HAP-1 (cell line): Measurements from ENCODE around the gene FBLN2.

Source experiments
- DNase-seq, 2 experiments: peaks; one replicate each; pipeline ENCODE4 v3.0.0-alpha.2; 2016 to 2020; ENCODE audit warnings: low spot score in 2 of 2
- H3K27me3 ChIP-seq: fragments of 250-450 bp; sonication (Bioruptor Pico); 2 replicates; pipeline ENCODE4 v1.5.1; 2020; ENCODE audit warnings: low read depth, mild to moderate bottlenecking, moderate library complexity
- H3K36me3 ChIP-seq: fragments of 250-450 bp; sonication (Bioruptor Pico); replicated peaks from 2 replicates; pipeline ENCODE4 v1.5.1; 2020; ENCODE audit warnings: mild to moderate bottlenecking
- H3K4me1 ChIP-seq: fragments of 250-450 bp; sonication (Bioruptor Pico); 2 replicates; pipeline ENCODE4 v1.5.1; 2020; ENCODE audit warnings: mild to moderate bottlenecking
- H3K4me3 ChIP-seq: fragments of 250-450 bp; sonication (Bioruptor Pico); 2 replicates; pipeline ENCODE4 v1.5.1; 2020; ENCODE audit warnings: mild to moderate bottlenecking, moderate library complexity
- H3K9me3 ChIP-seq: fragments of 250-450 bp; sonication (Bioruptor Pico); 2 replicates; pipeline ENCODE4 v1.5.1; 2020; ENCODE audit warnings: mild to moderate bottlenecking, moderate library complexity
- in situ Hi-C: fragments of 300-500 bp; cut with MboI; formaldehyde crosslinking; loops from 3 replicates; pipeline ENCODE4 v1.14.3; 2020; ENCODE audit warnings: low sequenced_read_pairs, inconsistent platforms, mixed read lengths

FBLN2 gene

DNA sequence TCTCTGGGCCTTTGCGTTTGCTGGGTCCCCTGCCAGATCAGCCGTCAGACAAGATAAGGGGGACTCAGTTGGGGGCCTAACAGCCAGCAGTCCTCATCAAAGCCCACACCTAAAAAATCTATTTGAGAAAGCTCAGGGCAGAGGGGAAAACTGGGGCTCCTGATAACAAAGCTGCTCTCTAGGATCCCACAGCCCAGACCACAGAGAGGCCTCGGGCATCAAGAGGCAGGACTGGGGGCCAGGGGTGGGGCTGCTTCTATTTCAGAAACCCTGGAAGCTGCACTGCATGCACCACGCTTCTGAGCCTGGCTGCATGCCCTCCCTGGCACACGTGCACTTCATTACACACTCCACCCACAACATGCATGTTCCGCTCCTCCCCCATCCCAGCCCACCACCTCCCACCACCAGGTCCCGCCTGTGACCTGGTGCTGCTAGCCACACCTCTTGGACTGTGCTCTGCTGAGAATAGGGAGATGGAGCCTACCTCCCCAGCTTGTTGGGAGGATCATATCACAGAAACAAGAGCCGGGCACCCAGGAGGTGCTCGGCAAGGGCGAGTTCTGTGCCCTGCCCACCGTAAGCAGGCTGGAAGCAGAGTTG, 26.6 kb downstream of the FBLN2 start:
- Histone ChIP-seq H3K4me1 (no peaks in the 10 kb centered on the region), H3K4me3 (no peak overlapping the region), H3K36me3 (no peaks in the 10 kb centered on the region), H3K9me3 (no peaks in the 10 kb centered on the region), H3K27me3 (peaks cover 8% of the 10 kb centered on the region; the same call in 1 of the 2 replicates)
- in situ Hi-C loops, result no loop called here
- no peak for DNase-seq

DNA sequence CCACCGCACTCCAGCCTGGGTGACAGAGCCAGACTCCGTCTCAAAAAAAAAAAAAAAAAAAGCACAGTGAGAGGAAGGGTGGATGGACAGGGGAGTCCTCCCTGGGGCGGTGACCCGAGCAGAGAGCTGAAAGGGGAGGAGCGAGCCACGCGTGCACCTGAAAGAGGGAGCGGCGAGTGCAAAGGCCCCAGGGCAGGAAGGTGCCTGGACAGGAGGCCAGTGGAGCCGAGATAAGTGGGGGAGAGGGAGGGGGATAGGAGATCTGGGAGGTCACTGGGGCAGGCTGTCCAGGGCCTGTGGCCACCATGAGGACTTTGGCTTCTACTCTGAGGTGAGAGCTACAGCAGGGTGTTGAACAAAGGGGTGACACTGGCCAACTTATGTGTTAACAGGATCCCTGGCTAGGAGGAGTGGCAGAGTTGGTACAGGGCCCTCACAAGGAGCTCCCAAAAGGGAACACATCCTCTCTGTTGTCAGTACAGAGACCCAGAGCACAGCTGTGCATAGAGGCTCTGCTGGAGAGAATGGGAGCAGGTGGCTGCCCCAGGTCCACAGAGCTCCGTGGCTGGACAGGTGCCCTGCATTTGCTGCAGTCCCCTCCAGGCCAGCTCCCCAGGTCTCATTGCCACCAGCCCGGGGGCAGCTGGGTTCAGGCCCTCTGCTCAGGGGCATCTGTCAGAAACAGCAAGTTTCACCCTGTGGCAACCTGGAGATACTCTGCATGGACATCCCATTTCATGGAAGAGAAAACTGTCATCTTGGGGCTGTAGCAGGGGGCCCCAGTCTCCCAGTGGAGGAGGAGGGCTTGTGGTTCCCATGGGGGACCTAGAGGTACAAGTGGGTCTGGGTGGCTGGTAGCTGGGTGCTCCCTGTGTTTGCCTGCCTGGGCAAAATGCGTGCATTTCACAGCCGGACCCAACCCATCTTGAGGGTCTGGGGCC, 28.5 kb downstream of the FBLN2 start:
- in situ Hi-C loops, result no loop called here
- no peaks in the 10 kb centered on the region for H3K36me3 ChIP-seq

DNA sequence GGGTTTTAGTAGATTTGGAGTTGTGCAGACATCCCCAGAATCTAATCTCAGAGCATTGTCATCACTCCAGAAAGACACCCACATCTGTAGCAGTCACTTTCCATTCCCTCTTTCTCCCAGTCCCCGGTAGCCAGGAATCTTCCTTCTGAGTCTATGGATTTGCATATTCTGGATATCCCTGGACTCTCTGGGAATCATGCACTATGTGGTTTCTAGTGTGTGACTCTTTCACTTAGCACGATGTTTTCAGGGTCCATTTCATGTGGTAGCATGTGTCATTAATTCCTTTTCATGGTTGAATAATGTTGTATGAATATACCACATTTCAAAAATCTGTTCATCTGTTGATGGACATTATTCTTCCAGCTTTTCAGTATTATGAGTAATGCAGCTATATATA, 29.3 kb downstream of the FBLN2 start:
- Histone ChIP-seq H3K9me3 (no peaks in the 10 kb centered on the region), H3K36me3 (no peaks in the 10 kb centered on the region), H3K27me3 (peaks cover 8% of the 10 kb centered on the region; the same call in 1 of the 2 replicates), H3K4me1 (no peaks in the 10 kb centered on the region), H3K4me3 (no peak overlapping the region)
- in situ Hi-C loops, result no loop called here
- no peak for DNase-seq

More for the DNA sequence above, 28.5 kb downstream of the FBLN2 start:
- Histone ChIP-seq H3K27me3 (peaks cover 8% of the 10 kb centered on the region; the same call in 1 of the 2 replicates), H3K4me1 (no peaks in the 10 kb centered on the region), H3K4me3 (no peak overlapping the region), H3K9me3 (no peaks in the 10 kb centered on the region)
- no peak for DNase-seq

DNA sequence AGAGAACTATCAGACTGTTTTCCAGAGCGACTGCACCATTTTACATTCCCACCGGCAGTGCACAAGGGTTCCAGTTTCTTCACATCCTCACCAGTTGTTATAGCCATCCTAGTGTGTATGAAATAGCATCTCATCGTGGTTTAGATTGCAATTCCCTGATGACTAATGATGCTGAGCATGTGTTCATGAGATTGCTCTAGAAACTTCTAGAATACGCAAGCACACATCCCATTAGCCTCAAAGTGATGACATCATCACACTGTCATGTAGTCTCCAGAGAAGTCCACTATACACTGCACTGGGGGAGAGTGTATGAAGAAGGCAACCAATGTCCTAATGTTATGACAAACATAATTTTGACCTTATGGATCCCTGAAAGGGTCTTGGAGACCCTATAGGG, 30.1 kb downstream of the FBLN2 start:
- in situ Hi-C loops, result no loop called here

DNA sequence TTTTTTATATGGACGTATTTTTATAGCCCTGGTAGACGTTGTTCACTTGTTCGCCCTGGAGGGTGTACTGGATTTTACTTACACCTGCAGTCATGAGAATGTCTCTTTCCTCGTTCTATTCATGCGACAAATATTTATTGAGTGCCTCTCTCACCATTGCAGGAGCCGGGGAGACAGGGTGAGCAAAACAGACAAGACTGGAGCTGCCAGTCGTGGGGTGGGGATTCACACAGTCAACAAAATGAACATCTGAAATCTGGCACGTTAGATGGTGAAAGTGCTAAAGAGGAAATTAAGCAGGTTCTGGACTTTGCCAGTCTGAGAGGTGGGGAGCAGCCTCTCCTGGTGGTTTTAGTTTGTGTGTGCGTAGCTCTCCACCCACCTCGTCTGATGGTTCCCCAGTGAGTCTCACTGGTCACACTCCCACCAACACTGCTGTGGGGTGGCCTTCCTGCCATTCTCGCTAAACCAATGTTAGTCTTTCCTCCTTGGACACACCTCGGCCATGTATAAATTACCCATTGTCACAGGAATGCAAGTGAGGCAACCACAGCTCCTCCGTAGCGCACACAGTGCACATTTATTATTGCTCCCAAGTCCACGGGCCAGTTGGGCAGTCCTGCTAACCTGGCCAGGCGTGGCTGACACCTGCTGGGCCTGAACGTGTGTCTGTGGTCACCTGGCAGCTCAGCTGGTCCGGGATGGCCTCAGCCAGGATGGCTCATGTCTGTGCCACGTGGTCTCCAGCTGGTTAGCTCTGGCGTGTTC, 31.5 kb downstream of the FBLN2 start:
- in situ Hi-C loops, result no loop called here
- Histone ChIP-seq H3K9me3 (no peaks in the 10 kb centered on the region), H3K36me3 (no peaks in the 10 kb centered on the region), H3K27me3 (peaks cover 8% of the 10 kb centered on the region; the same call in 1 of the 2 replicates), H3K4me1 (no peaks in the 10 kb centered on the region), H3K4me3 (no peak overlapping the region)
- no peak for DNase-seq

More for the DNA sequence above, 30.1 kb downstream of the FBLN2 start:
- Histone ChIP-seq H3K27me3 (peaks cover 8% of the 10 kb centered on the region; the same call in 1 of the 2 replicates), H3K36me3 (no peaks in the 10 kb centered on the region), H3K4me1 (no peaks in the 10 kb centered on the region), H3K4me3 (no peak overlapping the region), H3K9me3 (no peaks in the 10 kb centered on the region)
- no peak for DNase-seq

DNA sequence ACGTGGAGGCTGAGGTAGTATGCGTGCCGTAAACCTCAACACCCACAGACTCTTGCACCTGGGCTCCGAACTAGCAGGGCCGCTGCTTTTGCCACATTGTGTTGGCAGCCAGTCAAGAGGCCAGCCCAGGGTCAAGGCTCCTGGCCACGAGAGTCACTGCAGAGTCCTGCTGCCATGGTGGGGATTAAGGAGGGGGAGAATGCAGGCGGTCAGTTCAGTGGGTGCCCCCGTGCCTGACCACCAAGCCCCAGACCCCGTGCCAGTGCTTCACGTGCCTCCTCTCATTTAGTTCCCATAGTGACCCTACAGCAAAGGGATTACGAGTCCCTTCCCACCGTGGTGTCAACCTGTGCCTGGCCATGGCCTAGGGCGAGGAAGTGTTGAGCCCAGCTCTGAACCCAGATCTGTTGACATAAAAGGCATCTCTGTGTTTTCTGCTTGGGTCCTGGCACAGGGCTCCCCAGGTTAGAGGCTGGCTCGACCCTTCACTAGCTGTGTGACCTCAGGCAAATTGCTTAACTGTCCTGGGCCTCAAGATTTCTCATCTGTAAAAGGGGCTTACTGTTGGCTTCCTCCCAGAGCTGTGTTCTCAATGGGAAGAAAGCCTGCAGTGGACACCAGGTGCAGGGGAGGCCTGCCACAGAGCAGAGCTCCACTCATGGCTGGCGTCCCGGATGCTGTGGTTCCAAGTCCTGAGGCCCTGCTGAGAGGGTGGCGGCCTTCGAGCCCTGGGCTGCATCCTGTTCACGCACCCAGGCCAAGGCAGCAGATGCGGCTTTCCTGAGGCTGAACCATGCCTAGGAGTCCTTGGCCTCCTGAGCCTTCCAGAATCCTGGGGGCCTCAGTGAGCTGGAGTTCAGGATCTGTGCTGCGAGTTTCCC, 32.8 kb downstream of the FBLN2 start:
- in situ Hi-C loops, result no loop called here
- no peak overlapping the region for H3K4me3 ChIP-seq
- H3K36me3 ChIP-seq, result no peaks in the 10 kb centered on the region
- DNase-seq, result no peak
- H3K9me3 ChIP-seq, result no peaks in the 10 kb centered on the region
- H3K27me3 ChIP-seq, result peaks cover 8% of the 10 kb centered on the region; the same call in 1 of the 2 replicates
- H3K4me1 ChIP-seq, result no peaks in the 10 kb centered on the region

DNA sequence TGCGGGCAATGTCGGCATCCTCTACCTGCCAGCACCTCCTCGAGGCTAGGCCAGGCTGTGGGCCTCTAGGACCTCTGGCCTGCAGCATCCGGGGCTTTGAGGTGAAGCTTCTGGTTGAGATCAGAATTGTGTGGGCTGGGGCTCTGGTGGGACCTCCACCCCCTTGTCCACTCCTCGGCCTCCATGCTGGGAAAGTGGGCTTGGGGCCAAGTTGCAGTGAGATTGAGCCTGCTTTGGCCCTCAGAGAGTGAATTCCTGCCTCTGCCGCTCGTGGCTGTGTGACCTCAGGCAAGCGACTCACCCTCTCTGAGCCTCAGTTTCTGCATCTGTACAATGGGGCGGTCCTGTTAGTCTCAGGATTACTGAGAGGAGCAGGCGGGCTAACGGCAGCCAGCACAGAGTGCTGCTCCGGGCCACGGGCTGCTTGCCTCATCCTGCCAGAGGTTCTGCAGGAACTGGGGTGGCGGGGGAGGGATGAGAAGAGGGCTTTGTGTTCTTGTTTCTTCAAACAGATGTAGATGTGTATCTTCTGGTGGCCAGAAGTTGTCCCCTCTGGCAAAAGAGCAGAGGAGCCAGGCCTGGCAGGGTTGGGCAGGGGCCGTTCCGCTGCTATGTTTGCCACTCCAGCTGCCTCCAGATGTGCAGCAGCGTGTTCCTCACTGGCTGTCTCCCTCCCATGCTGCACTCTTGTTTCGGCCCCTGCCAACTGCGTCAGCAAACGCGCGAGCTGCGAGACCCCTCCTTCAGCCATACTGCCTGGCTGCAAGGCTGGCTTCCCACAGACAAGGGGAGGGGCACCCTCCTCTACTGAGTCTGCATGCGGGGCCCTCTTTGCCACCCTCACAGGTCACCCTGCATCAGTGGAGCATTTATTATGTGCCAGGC, 33.7 kb downstream of the FBLN2 start:
- in situ Hi-C loops, result no loop called here
- no peaks in the 10 kb centered on the region for H3K9me3 ChIP-seq
- DNase-seq, result no peak
- H3K27me3 ChIP-seq, result peaks cover 8% of the 10 kb centered on the region; the same call in 1 of the 2 replicates
- H3K4me1 ChIP-seq, result peaks cover 2% of the 10 kb centered on the region; the same call in 1 of the 2 replicates
- H3K4me3 ChIP-seq, result no peak overlapping the region
- H3K36me3 ChIP-seq, result no peaks in the 10 kb centered on the region

DNA sequence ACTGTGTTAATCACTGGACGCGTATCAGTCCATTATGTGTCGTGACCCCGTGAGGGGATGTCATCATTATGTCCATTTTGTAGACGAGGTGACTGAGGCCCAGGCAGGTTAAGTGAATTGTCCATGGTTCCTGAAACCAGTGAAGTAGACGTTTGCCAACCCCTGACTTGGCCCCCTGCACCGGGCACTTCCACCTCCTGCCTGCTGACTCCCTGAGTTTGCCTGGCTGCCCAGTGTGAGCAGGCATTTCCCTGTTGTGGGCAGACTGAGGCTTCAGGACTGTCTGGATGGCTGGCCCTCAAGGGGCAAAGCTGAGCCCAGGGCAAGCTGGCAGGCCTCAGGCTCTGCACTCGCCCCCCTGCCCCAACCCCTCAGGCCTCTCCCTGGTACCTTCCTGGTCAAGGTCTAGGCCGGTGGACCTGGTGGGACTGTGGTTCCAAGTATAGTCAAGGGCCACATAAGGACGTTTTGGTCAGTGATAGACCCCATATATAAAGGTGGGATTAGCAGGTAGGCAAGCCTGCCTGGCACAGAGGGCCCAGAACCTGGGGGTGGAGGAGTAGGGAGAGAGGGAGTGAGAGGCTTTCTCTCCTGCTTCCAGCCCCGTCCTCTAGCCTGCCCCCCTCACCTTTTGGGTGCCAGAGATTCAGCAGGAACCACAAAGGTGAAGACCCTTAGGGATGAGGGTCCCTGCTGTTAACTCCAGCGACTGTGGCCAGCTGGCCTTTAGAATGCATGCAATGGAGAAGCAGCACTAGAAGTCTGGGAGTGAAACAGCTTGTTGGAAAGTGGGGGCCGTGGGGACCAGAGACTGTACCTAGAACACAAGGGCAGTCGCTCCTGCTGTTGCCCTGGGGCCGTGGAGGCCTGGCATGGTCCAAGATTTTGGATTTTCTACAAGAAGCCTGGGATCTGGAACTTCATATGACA, 34.6 kb downstream of the FBLN2 start:
- H3K36me3 ChIP-seq, result no peaks in the 10 kb centered on the region
- in situ Hi-C loops, result no loop called here
- H3K27me3 ChIP-seq, result peaks cover 8% of the 10 kb centered on the region; the same call in 1 of the 2 replicates
- peaks cover 2% of the 10 kb centered on the region; the same call in 1 of the 2 replicates for H3K4me1 ChIP-seq
- H3K4me3 ChIP-seq, result no peak overlapping the region
- no peak for DNase-seq
- H3K9me3 ChIP-seq, result no peaks in the 10 kb centered on the region

DNA sequence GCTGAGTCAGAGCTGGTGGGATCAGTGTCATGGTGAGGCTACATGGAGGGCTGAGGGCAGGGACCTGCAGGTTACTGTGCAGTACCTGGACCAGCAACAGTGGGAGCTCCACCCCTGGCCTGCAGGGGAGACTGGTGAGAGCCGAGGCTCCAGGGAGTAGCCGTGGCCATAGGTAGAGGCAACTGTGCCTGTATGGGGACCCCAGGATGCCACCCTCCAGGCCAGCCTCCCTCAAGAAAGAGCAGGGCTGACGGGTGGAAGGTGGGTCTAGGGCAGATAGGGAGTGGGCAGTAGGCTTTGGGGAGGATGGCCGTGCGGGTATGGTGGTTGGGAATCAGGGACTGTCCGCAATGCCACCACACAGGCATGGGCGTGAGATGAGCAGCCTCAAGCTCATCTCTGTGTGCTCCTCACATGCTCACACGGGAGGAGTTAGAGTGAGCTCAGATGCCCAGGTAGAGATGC, 35.5 kb downstream of the FBLN2 start:
- H3K9me3 ChIP-seq, result no peaks in the 10 kb centered on the region
- DNase-seq, result no peak
- in situ Hi-C loops, result no loop called here
- peaks cover 2% of the 10 kb centered on the region; the same call in 1 of the 2 replicates for H3K4me1 ChIP-seq
- H3K36me3 ChIP-seq, result no peaks in the 10 kb centered on the region
- peaks cover under 1% of the 10 kb centered on the region; the same call in 1 of the 2 replicates for H3K27me3 ChIP-seq
- no peak overlapping the region for H3K4me3 ChIP-seq

DNA sequence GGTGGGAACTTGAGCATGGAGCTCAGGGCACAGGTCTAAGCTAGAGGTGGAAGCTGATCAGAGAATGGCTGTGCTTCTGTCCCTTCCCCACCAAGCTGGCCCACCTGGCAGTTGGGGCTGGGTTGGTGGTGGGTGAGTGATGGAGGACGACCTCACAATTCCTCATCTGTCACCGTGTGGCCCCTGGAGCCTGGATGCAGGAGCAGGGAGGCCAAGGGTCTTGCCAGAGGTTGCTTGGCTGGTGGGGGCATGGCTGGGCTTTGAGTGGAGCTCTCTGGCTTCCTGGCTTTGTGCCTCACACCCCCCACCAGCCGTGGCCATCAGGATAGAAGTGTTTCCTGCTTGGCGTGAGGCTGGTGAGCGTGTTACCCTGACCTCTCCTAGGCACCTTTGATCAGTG, 36.0 kb downstream of the FBLN2 start:
- DNase-seq, result no peak
- Histone ChIP-seq H3K4me3 (no peak overlapping the region), H3K4me1 (peaks cover 2% of the 10 kb centered on the region; the same call in 1 of the 2 replicates), H3K9me3 (no peaks in the 10 kb centered on the region), H3K36me3 (no peaks in the 10 kb centered on the region), H3K27me3 (no peaks in the 10 kb centered on the region)
- in situ Hi-C loops, result no loop called here

DNA sequence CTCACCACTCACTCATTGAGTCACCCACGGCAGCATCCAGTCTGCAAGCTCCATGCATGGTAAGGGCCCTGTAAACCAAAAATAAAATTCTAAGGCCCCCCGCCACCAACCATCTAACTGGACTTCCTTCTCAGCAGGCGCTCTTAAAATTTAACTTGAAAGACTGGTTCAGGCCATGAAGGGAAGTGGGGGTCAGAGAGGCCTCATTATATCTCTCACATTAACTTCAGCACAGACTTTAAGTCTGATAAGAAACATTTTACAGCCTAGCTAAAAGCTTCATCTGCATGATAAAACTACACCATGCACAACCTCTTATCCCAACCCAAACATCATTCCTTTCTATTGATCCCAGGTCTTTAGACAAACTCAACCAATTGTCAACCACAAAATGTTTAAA, 38.5 kb downstream of the FBLN2 start:
- Histone ChIP-seq H3K4me1 (peaks cover 2% of the 10 kb centered on the region; the same call in 1 of the 2 replicates), H3K36me3 (no peaks in the 10 kb centered on the region), H3K4me3 (no peak overlapping the region), H3K27me3 (peaks cover 6% of the 10 kb centered on the region; the same call in 1 of the 2 replicates), H3K9me3 (no peaks in the 10 kb centered on the region)
- in situ Hi-C loops, result no loop called here
- peak in 1 of 2 experiments; percentile 49 for DNase-seq
